ENCODE measurements around the gene AOPEP. TPM values are rescaled to one million over a fixed set of nuclear protein-coding genes. Genes with fewer than 3 reads are reported as not detected.

Gene AOPEP
- total RNA-seq, 2 experiments from 2014 or later: 8.9 to 9.5 TPM

- peaks cover 15% of the 10 kb centered on the region for H3K9me3 Mint-ChIP-seq (ENCODE audit: low read depth)
- DNase-seq (no peak), ATAC-seq (no peak)
- H3K27ac Mint-ChIP-seq: no peak overlapping the region
- intact Hi-C loops (cut with DNase I, micrococcal nuclease): no loop called here
- no peaks in the 10 kb centered on the region for H3K27me3 Mint-ChIP-seq
- ChIA-PET POLR2A (interaction anchor here (0.7 kb wide), 1 partner anchor 10 kb away, joined by 3 read pairs; no protein-coding TSS in a partner anchor), CTCF (interaction anchor here (0.6 kb wide), 1 partner anchor 381 kb away, joined by 3 read pairs; no protein-coding TSS in a partner anchor)
- H3K36me3 Mint-ChIP-seq (ENCODE audit: low read depth): peaks cover 41% of the 10 kb centered on the region
- H3K4me1 Mint-ChIP-seq: no peaks in the 10 kb centered on the region
- H3K4me3 Mint-ChIP-seq: no peak overlapping the region
Observed at GRCh38 chr9:94745806-94746540, 19.5 kb downstream of the AOPEP start.

DNA sequence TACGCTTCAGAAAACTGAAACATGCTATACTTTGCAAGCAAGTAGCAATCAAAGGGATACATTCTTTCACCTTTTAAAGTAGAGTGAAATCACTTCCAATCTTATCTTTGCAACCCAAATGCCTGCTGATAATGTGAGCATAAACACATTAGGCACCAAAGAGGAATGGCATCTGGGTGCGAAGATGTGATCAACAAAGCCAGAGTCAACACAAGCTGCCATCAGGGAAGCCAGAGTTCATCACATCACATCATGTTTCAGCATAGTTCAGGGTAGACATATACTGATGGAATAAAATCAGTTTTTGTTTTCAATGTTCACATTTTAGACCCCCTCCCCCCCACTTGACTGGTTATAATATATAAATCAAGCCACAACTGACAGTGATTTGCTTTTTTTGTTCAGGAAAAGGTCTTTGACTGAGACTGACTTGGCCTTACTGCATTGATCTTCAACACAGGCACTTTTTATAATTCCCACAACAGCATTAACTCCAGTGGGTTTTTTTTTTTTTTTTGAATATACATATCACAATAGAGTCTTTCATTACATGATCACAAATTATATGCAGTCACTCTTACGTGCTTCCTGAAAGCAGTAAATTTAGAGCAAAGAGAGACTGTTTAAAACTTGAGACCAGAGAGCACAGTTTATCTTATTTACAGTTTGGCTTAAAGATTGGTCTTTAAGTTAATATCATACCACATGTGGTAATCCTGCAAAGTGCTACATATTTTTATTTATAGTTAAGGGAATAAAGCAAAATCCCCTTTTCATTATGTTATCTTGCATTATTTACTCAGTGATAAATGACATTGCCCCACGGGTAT is 20.3 kb downstream of the AOPEP start:
- intact Hi-C loops (cut with DNase I, micrococcal nuclease): no loop called here
- no peak overlapping the region for H3K27ac Mint-ChIP-seq
- no peaks in the 10 kb centered on the region for H3K27me3 Mint-ChIP-seq
- H3K4me1 Mint-ChIP-seq: no peaks in the 10 kb centered on the region
- H3K9me3 Mint-ChIP-seq (ENCODE audit: low read depth): peaks cover 15% of the 10 kb centered on the region
- peaks cover 41% of the 10 kb centered on the region for H3K36me3 Mint-ChIP-seq (ENCODE audit: low read depth)
- no peak overlapping the region for H3K4me3 Mint-ChIP-seq
- ChIA-PET POLR2A (no interaction called here), CTCF (interaction anchor here (0.6 to 0.8 kb wide), 2 partner anchors 380 to 869 kb away, joined by 3 read pairs; no protein-coding TSS in a partner anchor)
- DNase-seq (no peak), ATAC-seq (no peak)

DNA sequence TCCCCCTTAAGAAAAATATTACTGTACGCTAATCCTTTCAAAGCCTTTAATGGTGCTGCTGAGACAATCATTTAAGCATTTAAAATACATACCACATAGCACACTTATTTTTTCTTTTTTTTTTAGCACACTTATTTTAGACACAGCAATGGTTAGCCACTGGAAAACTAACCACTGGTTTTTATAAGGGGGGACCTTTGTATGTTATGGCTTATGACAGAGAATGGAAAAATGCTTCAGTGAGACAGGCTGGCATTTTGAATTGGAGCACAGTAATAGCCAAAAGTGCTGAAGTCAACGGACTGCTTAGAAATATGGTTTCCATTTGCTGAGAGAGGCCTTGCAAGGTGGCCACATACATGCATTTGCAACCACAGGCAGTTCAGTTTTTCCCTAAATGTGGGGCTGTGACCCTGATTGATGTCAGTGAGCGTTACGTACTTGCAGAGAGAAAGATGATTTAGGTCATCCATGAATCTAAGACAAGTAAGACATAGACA is 28.5 kb downstream of the AOPEP start:
- ATAC-seq: no peak
- intact Hi-C loops (cut with DNase I, micrococcal nuclease): no loop called here
- no peak for DNase-seq
- Mint-ChIP-seq H3K4me3 (no peak overlapping the region), H3K27ac (no peak overlapping the region), H3K27me3 (no peaks in the 10 kb centered on the region), H3K4me1 (no peaks in the 10 kb centered on the region), H3K9me3 (ENCODE audit: low read depth) (peaks cover 2% of the 10 kb centered on the region), H3K36me3 (ENCODE audit: low read depth) (peaks cover 1% of the 10 kb centered on the region)
- ChIA-PET POLR2A (no interaction called here), CTCF (interaction anchor here (1.7 kb wide), 1 partner anchor 14 kb away, joined by 5 read pairs; no protein-coding TSS in a partner anchor)

GRCh38 chr9:94757158-94757557 is 30.7 kb downstream of the AOPEP start:
- no peaks in the 10 kb centered on the region for H3K9me3 Mint-ChIP-seq (ENCODE audit: low read depth)
- H3K27me3 Mint-ChIP-seq: no peaks in the 10 kb centered on the region
- H3K4me3 Mint-ChIP-seq: no peak overlapping the region
- ChIA-PET POLR2A (no interaction called here), CTCF (interaction anchor here (0.8 kb wide), 1 partner anchor 76 kb away, joined by 3 read pairs; no protein-coding TSS in a partner anchor)
- H3K4me1 Mint-ChIP-seq: peaks cover 7% of the 10 kb centered on the region
- peaks cover 4% of the 10 kb centered on the region for H3K36me3 Mint-ChIP-seq (ENCODE audit: low read depth)
- no peak overlapping the region for H3K27ac Mint-ChIP-seq
- ATAC-seq (peak; percentile 23), DNase-seq (no peak)
- intact Hi-C loops (cut with DNase I, micrococcal nuclease): no loop called here

DNA sequence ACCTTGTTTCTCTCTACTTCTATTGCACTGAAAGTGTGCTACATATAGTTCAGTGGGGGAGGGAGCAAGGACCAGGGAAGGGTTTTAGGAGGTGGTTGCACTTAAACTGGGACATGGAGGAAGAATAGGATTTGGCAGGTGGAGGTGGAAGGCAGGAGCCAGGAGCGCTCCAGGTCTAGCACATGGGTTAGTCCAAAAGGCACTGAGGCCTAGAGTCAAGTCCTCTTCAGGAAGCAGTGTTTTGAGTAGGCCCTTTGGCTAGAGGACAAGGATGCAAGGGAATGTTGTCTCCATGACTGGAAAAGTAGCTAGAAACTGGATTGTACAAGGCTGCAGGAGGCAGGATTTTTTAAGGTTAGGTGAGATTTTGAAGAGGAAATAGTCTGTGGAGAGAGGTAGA is 31.5 kb downstream of the AOPEP start:
- no peak overlapping the region for H3K4me3 Mint-ChIP-seq
- CTCF ChIA-PET: no interaction called here
- peaks cover 7% of the 10 kb centered on the region for H3K4me1 Mint-ChIP-seq
- no peak for ATAC-seq
- intact Hi-C loops (cut with DNase I, micrococcal nuclease): no loop called here
- H3K9me3 Mint-ChIP-seq (ENCODE audit: low read depth): no peaks in the 10 kb centered on the region
- H3K36me3 Mint-ChIP-seq (ENCODE audit: low read depth): peaks cover 4% of the 10 kb centered on the region
- no peaks in the 10 kb centered on the region for H3K27me3 Mint-ChIP-seq
- DNase-seq: no peak
- H3K27ac Mint-ChIP-seq: no peak overlapping the region
- POLR2A ChIA-PET: no interaction called here

DNA sequence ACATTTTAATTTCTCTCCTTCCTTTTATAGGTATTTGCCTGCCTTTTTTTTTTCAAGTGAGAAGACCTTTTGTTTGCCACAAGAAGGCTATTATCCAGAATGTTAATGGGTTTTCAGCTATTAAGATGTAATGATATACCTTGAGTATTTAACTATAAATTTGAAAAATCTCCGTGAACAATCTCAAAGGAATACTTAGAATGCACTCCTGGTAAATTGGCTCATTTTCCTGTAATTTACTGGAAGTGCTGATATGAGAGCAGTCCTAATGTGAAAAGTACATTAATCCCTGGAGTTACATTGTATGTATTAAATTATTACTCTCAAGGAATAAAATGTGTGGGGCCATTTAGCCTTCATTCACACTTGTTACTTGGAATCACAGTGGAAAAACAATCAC is 32.4 kb downstream of the AOPEP start:
- no peak for DNase-seq
- H3K9me3 Mint-ChIP-seq (ENCODE audit: low read depth): no peaks in the 10 kb centered on the region
- no peak overlapping the region for H3K27ac Mint-ChIP-seq
- no peak for ATAC-seq
- peaks cover 7% of the 10 kb centered on the region for H3K4me1 Mint-ChIP-seq
- H3K36me3 Mint-ChIP-seq (ENCODE audit: low read depth): peaks cover 4% of the 10 kb centered on the region
- ChIA-PET CTCF (no interaction called here), POLR2A (no interaction called here)
- no peaks in the 10 kb centered on the region for H3K27me3 Mint-ChIP-seq
- H3K4me3 Mint-ChIP-seq: no peak overlapping the region
- intact Hi-C loops (cut with DNase I, micrococcal nuclease): no loop called here

DNA sequence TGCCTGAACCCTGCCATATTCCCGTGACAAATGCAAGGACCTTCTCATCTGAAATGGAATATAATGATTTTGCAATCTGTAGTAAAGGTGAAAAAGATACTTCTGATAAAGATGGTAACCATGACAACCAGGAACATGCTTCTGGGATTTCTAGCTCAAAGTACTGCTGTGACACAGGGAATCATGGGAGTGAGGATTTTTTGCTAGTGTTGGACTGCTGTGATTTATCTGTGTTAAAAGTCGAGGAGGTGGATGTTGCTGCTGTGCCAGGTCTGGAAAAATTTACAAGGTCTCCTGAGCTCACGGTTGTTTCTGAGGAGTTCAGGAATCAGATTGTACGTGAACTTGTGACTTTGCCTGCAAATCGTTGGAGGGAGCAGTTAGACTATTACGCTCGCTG is 33.5 kb downstream of the AOPEP start:
- DNase-seq: no peak
- Mint-ChIP-seq H3K27me3 (no peaks in the 10 kb centered on the region), H3K4me1 (peaks cover 7% of the 10 kb centered on the region), H3K36me3 (ENCODE audit: low read depth) (peaks cover 7% of the 10 kb centered on the region), H3K4me3 (no peak overlapping the region), H3K9me3 (ENCODE audit: low read depth) (no peaks in the 10 kb centered on the region), H3K27ac (no peak overlapping the region)
- ChIA-PET CTCF (interaction anchor here (0.8 to 1.2 kb wide), 2 partner anchors 10 to 19 kb away, joined by 3 read pairs; no protein-coding TSS in a partner anchor), POLR2A (no interaction called here)
- intact Hi-C loops (cut with DNase I, micrococcal nuclease): no loop called here
- no peak for ATAC-seq

DNA sequence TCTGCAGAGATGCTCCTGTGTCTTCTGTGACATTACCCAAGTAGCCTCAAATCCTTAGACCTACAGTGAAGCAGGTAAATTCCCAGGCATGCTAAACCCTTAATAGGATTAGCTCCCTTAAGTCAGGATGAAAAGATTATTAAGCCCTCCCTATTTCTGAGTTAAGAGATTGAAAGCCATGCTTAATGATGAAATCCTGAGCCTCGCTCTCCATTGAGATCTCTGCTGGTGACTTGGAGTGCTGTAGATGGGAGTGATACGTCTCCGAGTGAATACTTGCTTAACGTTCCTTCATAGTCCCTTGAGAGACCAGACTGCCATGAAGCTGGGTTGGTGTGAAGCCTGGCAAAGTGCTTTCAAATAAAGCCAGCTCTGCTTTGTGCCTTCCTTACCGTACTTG is 34.2 kb downstream of the AOPEP start:
- DNase-seq: no peak
- Mint-ChIP-seq H3K36me3 (ENCODE audit: low read depth) (peaks cover 7% of the 10 kb centered on the region), H3K27ac (no peak overlapping the region), H3K4me1 (peaks cover 7% of the 10 kb centered on the region), H3K4me3 (no peak overlapping the region), H3K9me3 (ENCODE audit: low read depth) (no peaks in the 10 kb centered on the region), H3K27me3 (no peaks in the 10 kb centered on the region)
- no peak for ATAC-seq
- POLR2A ChIA-PET: no interaction called here
- intact Hi-C loops (cut with DNase I, micrococcal nuclease): no loop called here
- CTCF ChIA-PET: interaction anchor here (0.7 to 1.6 kb wide), 5 partner anchors 9 to 370 kb away, joined by 3 read pairs; no protein-coding TSS in a partner anchor

DNA sequence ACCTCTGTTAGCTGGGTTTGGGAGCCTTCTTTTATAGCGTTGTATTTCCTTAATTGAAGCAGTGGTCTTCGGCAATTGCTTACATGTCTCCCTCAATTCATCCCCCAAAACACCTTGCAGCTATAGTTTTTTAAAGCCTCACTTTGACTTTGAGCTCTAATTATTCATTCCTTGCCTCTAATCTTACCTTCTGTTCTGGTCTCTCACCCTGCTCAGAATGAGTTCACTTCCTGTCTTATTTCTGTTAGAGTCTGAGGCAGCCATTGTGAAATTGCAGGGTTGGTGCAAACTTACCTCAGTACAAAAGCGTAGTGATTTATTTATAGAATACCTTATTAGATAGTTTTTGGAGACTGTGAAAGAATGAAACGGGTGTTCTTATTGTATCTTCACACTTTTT is 35.0 kb downstream of the AOPEP start:
- Mint-ChIP-seq H3K9me3 (ENCODE audit: low read depth) (no peaks in the 10 kb centered on the region), H3K4me1 (peaks cover 7% of the 10 kb centered on the region), H3K36me3 (ENCODE audit: low read depth) (peaks cover 7% of the 10 kb centered on the region), H3K4me3 (no peak overlapping the region), H3K27me3 (no peaks in the 10 kb centered on the region), H3K27ac (no peak overlapping the region)
- peak; percentile 75 for ATAC-seq
- intact Hi-C loops (cut with DNase I, micrococcal nuclease): no loop called here
- POLR2A ChIA-PET: no interaction called here
- no peak for DNase-seq
- CTCF ChIA-PET: interaction anchor here (0.6 to 1.6 kb wide), 5 partner anchors 8 to 1114 kb away, joined by 3 read pairs; no protein-coding TSS in a partner anchor

DNA sequence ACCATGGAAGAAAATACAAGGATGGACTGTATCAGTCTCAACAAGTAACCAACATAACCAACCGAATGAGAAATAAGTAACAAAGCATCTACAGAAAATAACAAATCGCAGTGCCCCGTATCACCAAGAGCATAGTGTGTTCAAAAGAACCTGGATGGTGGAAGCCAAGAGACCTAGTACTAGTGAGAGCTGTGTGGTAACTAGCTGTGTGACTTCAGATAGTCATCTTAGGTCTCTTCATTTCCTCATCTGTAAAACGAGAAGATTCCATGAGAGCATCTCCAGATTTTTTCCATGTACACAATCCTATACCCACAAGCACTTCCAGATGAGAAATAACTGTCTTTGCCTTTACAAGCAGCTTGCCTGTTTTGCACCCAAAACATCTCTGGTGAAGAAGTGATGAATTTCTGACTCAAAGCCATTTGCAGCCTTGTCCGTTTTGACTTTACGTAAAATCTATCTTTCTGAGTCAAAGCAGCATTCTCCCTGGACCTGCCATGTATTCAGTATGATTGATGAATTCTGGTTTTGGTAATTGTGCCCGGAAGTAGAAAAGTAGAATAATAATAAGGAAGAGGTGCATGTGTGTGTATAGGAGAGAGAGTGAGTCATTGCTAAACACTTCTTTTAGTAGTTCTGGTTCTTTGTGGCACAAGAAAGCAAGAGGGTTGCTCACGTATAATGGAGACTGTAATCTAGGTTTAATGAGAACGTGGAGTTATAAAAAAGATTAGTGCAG is 41.0 kb downstream of the AOPEP start:
- intact Hi-C loops (cut with DNase I, micrococcal nuclease): loop anchor here in 1 of 2 experiments (2.0 kb wide), 1 partner anchor 71 kb away; no protein-coding TSS in a partner anchor
- peak; percentile 71 for ATAC-seq
- Mint-ChIP-seq H3K4me3 (no peak overlapping the region), H3K36me3 (ENCODE audit: low read depth) (peaks cover 7% of the 10 kb centered on the region), H3K9me3 (ENCODE audit: low read depth) (no peaks in the 10 kb centered on the region), H3K27me3 (no peaks in the 10 kb centered on the region), H3K4me1 (peaks cover 20% of the 10 kb centered on the region), H3K27ac (no peak overlapping the region)
- no peak for DNase-seq
- ChIA-PET CTCF (no interaction called here), POLR2A (no interaction called here)

- peaks cover 10% of the 10 kb centered on the region for H3K36me3 Mint-ChIP-seq (ENCODE audit: low read depth)
- DNase-seq (no peak), ATAC-seq (no peak)
- ChIA-PET CTCF (interaction anchor here (1.3 kb wide), 2 partner anchors 15 to 358 kb away, joined by 4 to 5 read pairs; no protein-coding TSS in a partner anchor), POLR2A (no interaction called here)
- intact Hi-C loops (cut with DNase I, micrococcal nuclease): no loop called here
- peaks cover 20% of the 10 kb centered on the region for H3K4me1 Mint-ChIP-seq
- no peak overlapping the region for H3K4me3 Mint-ChIP-seq
- H3K27ac Mint-ChIP-seq: no peak overlapping the region
- no peaks in the 10 kb centered on the region for H3K27me3 Mint-ChIP-seq
- no peaks in the 10 kb centered on the region for H3K9me3 Mint-ChIP-seq (ENCODE audit: low read depth)
Observed at GRCh38 chr9:94768766-94769165, 42.3 kb downstream of the AOPEP start.

Measured in activated CD4-positive, alpha-beta T cell treated with anti-CD3 and anti-CD28 coated beads for 36 hours (primary cell).